Hippocampal formation (tissue), 2 donors: ENCODE measurements around the gene PPP1R13L.

Experiments used
- DNase-seq, 2 donors: peaks; one replicate each; lab custom pipeline; 2025; lab: John Stamatoyannopoulos, UW

The PPP1R13L gene

GRCh38 chr19:45407091-45407375 lies 2.2 kb upstream of the PPP1R13L start:
- DNase-seq: no peak

- DNase-seq: peak; percentile 86 to 93
Measured at GRCh38 chr19:45406226-45407090, 1.6 kb upstream of the PPP1R13L start, which contains the start of gene POLR1G. Gene POLR1G, plus strand, starts transcription at chr19:45406644. Its CDS starts 53 bp downstream, at chr19:45406697.

- DNase-seq: peak; percentile 85 to 86
Measured at GRCh38 chr19:45405435-45406225, 761 bp upstream of the PPP1R13L start.

GRCh38 chr19:45403781-45404556 lies 900 bp downstream of the PPP1R13L start:
- DNase-seq: no peak

GRCh38 chr19:45403272-45403671 lies 1.6 kb downstream of the PPP1R13L start:
- no peak for DNase-seq

GRCh38 chr19:45402298-45403061 lies 2.4 kb downstream of the PPP1R13L start:
- no peak for DNase-seq

GRCh38 chr19:45401815-45402214 lies 3.1 kb downstream of the PPP1R13L start:
- no peak for DNase-seq

GRCh38 chr19:45400192-45400591 lies 4.7 kb downstream of the PPP1R13L start:
- DNase-seq: no peak

GRCh38 chr19:45395821-45396617 lies 8.8 kb downstream of the PPP1R13L start:
- no peak for DNase-seq

GRCh38 chr19:45391871-45392665 lies 12.8 kb downstream of the PPP1R13L start:
- DNase-seq: no peak

GRCh38 chr19:45391346-45391745 lies 13.5 kb downstream of the PPP1R13L start:
- DNase-seq: no peak

- no peak for DNase-seq
Measured at GRCh38 chr19:45385392-45386221, 19.3 kb downstream of the PPP1R13L start.

- no peak for DNase-seq
Measured at GRCh38 chr19:45382426-45382825, 22.4 kb downstream of the PPP1R13L start.

- no peak for DNase-seq
Measured at GRCh38 chr19:45380107-45380506, 24.8 kb downstream of the PPP1R13L start.

GRCh38 chr19:45376045-45376724 lies 28.7 kb downstream of the PPP1R13L start:
- DNase-seq: no peak

GRCh38 chr19:45370410-45371204 lies 34.3 kb downstream of the PPP1R13L start, which contains the start of gene ERCC2:
Gene ERCC2, minus strand, starts transcription at chr19:45370573. Its CDS starts 33 bp downstream, at chr19:45370540.
- peak; percentile 95 to 99 for DNase-seq

GRCh38 chr19:45368737-45369340 lies 36.0 kb downstream of the PPP1R13L start:
- no peak for DNase-seq
